Left lung (tissue), 10 donors: ENCODE measurements around the gene ENTREP1. TPM values are rescaled to one million over a fixed set of nuclear protein-coding genes. Genes with fewer than 3 reads are reported as not detected.
A peak's percentile ranks its signal among the peaks of the same experiment; 100 is the strongest.

Source experiments
- ATAC-seq: fragments of 200-7000 bp; cut with Tn5 transposase; one replicate; pipeline ENCODE4 v1.9.1; 2020; ENCODE audit warnings: moderate library complexity
- DNase-seq, 4 donors: peaks; one replicate each; pipeline ENCODE4 v3.0.0-alpha.2; 2013 to 2020
- H3K27ac ChIP-seq, 2 donors: fragments of 200-600 bp; sonication (generic) in 1 of 2; one replicate each; pipeline versions ENCODE4 v1.5.0 to v1.8.0; 2020 to 2021
- H3K27me3 ChIP-seq, 2 donors: fragments of 200-600 bp; sonication (generic) in 1 of 2; one replicate each; pipeline versions ENCODE4 v1.5.0 to v1.8.0; 2020 to 2021
- H3K36me3 ChIP-seq, 2 donors: fragments of 200-600 bp; sonication (generic) in 1 of 2; one replicate each; pipeline versions ENCODE4 v1.5.0 to v1.8.0; 2020 to 2021
- H3K4me1 ChIP-seq, 2 donors: fragments of 200-600 bp; one replicate each; pipeline ENCODE4 v1.8.0; 2021
- H3K4me3 ChIP-seq, 2 donors: fragments of 200-600 bp; sonication (generic) in 1 of 2; one replicate each; pipeline versions ENCODE4 v1.5.0 to v1.8.0; 2020 to 2021; ENCODE audit warnings: mild to moderate bottlenecking in 1 of 2
- H3K9me3 ChIP-seq, 2 donors: fragments of 200-600 bp; sonication (generic) in 1 of 2; one replicate each; pipeline versions ENCODE4 v1.5.0 to v1.8.0; 2020 to 2021
- CTCF ChIP-seq, 2 donors: fragments of 200-600 bp; sonication (generic) in 1 of 2; IDR thresholded peaks; one replicate each; pipeline versions ENCODE4 v1.5.0 to v1.8.0; 2021; ENCODE audit warnings: antibody characterized with exemption in 2 of 2
- intact Hi-C, 2 donors: fragments of 100-400 bp; cut with DNase I; formaldehyde crosslinking; loops; one replicate each; pipeline versions ENCODE4 v1.11.2 to v1.14.2; 2022
- polyA plus RNA-seq, 6 donors: library from polyadenylated mRNA; unstranded; fragments of 120-200 nt; gene quantifications; one replicate each; pipeline ENCODE4 v1.2.1, GENCODE V29; 2013; ENCODE audit not compliant: insufficient read length in 6 of 6
- total RNA-seq, 2 donors: library from RNA; stranded (reverse); fragmentation: NEBNext Ultra II Directional; extraction: Animal tissue kit (Norgen Biotek cat#: 25700); gene quantifications; one replicate each; pipeline ENCODE4 v1.2.1, GENCODE V29; 2021
- donor health status: DM: no; HTN: yes; CAD: no.
- donor health status: DM: no; HTN: no; CAD: no.

The ENTREP1 gene
- total and polyA plus RNA-seq, 8 donors: 16.8 to 49.7 (median 40.9) TPM

- no peak for ATAC-seq
- DNase-seq: peak in 1 of 4 donors; percentile 59
- Histone ChIP-seq H3K27me3 (peaks cover 0 to 12% of the 10 kb centered on the region in 2 donors), H3K9me3 (no peaks in the 10 kb centered on the region), H3K4me1 (no peaks in the 10 kb centered on the region), H3K4me3 (no peak overlapping the region), H3K27ac (no peak overlapping the region), H3K36me3 (no peaks in the 10 kb centered on the region)
- TF ChIP-seq CTCF (IDR thresholded peaks at IDR 0.05): no peak
- intact Hi-C loops: no loop called here
Measured at GRCh38 chr9:69411931-69412740, 87.1 kb downstream of the ENTREP1 start.

- Histone ChIP-seq H3K4me1 (no peaks in the 10 kb centered on the region), H3K4me3 (no peak overlapping the region)
Measured at GRCh38 chr9:69412741-69413150, 87.7 kb downstream of the ENTREP1 start.

GRCh38 chr9:69420611-69421270, 95.7 kb downstream of the ENTREP1 start:
- Histone ChIP-seq H3K36me3 (no peaks in the 10 kb centered on the region), H3K4me3 (no peak overlapping the region), H3K27me3 (no peaks in the 10 kb centered on the region), H3K4me1 (no peaks in the 10 kb centered on the region), H3K9me3 (no peaks in the 10 kb centered on the region), H3K27ac (no peak overlapping the region)
- intact Hi-C loops: loop anchor here in 1 of 2 donors (5.0 kb wide), 1 partner anchor 127 kb away; no protein-coding TSS in a partner anchor
- no peak for ATAC-seq
- DNase-seq: no peak
- TF ChIP-seq CTCF (IDR thresholded peaks at IDR 0.05): no peak

More at GRCh38 chr9:69412741-69413150, 87.7 kb downstream of the ENTREP1 start:
- intact Hi-C loops: no loop called here
- no peaks in the 10 kb centered on the region for H3K9me3 ChIP-seq
- ATAC-seq: peak; percentile 100
- DNase-seq: peak in 3 of 4 donors; percentile 64 to 79 (median 66)
- no peak overlapping the region for H3K27ac ChIP-seq
- H3K27me3 ChIP-seq: peaks cover 0 to 12% of the 10 kb centered on the region in 2 donors
- TF ChIP-seq CTCF (IDR thresholded peaks at IDR 0.05): peak; percentile 47 to 55
- no peaks in the 10 kb centered on the region for H3K36me3 ChIP-seq

- Histone ChIP-seq H3K27me3 (no peaks in the 10 kb centered on the region), H3K9me3 (no peaks in the 10 kb centered on the region), H3K4me1 (no peaks in the 10 kb centered on the region), H3K36me3 (no peaks in the 10 kb centered on the region), H3K4me3 (no peak overlapping the region), H3K27ac (no peak overlapping the region)
- peak; percentile 63 to 80 for TF ChIP-seq CTCF (IDR thresholded peaks at IDR 0.05)
- DNase-seq (peak in 2 of 4 donors; percentile 63 to 70), ATAC-seq (peak; percentile 96)
- intact Hi-C loops: loop anchor here in 1 of 2 donors (5.0 kb wide), 1 partner anchor 125 kb away; no protein-coding TSS in a partner anchor
Measured at GRCh38 chr9:69421908-69422801, 97.1 kb downstream of the ENTREP1 start.
